HG03575 (cell line): ENCODE data around the gene P2RX4.
"Not testable (repeated sequence)": the region's sequence is repeated elsewhere in the genome, so short reads cannot be mapped to it uniquely, and the experiment has no call there.

Experiments used
- ATAC-seq: cut with Tn5 transposase; IDR thresholded peaks from one replicate; pipeline ENCODE4 v1.9.1; 2021; ENCODE audit not compliant: unreplicated experiment, insufficient number of reproducible peaks, low FRiP score; ENCODE audit errors: extremely low read depth

P2RX4 gene

GRCh38 chr12:121260091-121260490 lies 50.2 kb downstream of the P2RX4 start:
- no peak for ATAC-seq

GRCh38 chr12:121261398-121261797 lies 51.5 kb downstream of the P2RX4 start:
- ATAC-seq = no peak

- no peak for ATAC-seq
These were observed 53.4 kb downstream of the P2RX4 start for GRCh38 chr12:121263206-121263935.

- no peak for ATAC-seq
These were observed 54.2 kb downstream of the P2RX4 start for GRCh38 chr12:121264135-121264534.

GRCh38 chr12:121264951-121265515 lies 55.1 kb downstream of the P2RX4 start:
- ATAC-seq = no peak

GRCh38 chr12:121267822-121268221 lies 57.9 kb downstream of the P2RX4 start:
- ATAC-seq = no peak

- ATAC-seq = no peak
These were observed 63.5 kb downstream of the P2RX4 start for GRCh38 chr12:121273364-121273896.

- no peak for ATAC-seq
These were observed 64.3 kb downstream of the P2RX4 start for GRCh38 chr12:121274036-121274763.

GRCh38 chr12:121277374-121277759 lies 67.4 kb downstream of the P2RX4 start:
- ATAC-seq = no peak

- ATAC-seq = no peak
These were observed 68.5 kb downstream of the P2RX4 start for GRCh38 chr12:121278169-121279070.

- no peak for ATAC-seq
These were observed 69.1 kb downstream of the P2RX4 start for GRCh38 chr12:121279071-121279375.

GRCh38 chr12:121279507-121279915 lies 69.6 kb downstream of the P2RX4 start:
- no peak for ATAC-seq

- ATAC-seq = not testable (repeated sequence)
These were observed 70.6 kb downstream of the P2RX4 start for GRCh38 chr12:121280531-121280930.

GRCh38 chr12:121281116-121281515 lies 71.2 kb downstream of the P2RX4 start:
- not testable (repeated sequence) for ATAC-seq

- ATAC-seq = no peak
These were observed 72.3 kb downstream of the P2RX4 start for GRCh38 chr12:121282072-121282742.

GRCh38 chr12:121282910-121283309 lies 73.0 kb downstream of the P2RX4 start:
- not testable (repeated sequence) for ATAC-seq

GRCh38 chr12:121283388-121283787 lies 73.5 kb downstream of the P2RX4 start:
- no peak for ATAC-seq
